Progenitor cell of endocrine pancreas (in vitro differentiated cells): ENCODE data around the gene RNF212B. TPM values are rescaled to one million over a fixed set of nuclear protein-coding genes. Genes with fewer than 3 reads are reported as not detected.
A peak's percentile ranks its signal among the peaks of the same experiment; 100 is the strongest.
"Not testable (repeated sequence)": the region's sequence is repeated elsewhere in the genome, so short reads cannot be mapped to it uniquely, and the experiment has no call there.

Experiments used
- DNase-seq: peaks from one replicate; pipeline ENCODE4 v3.0.0; 2021; ENCODE audit warnings: low spot score; ENCODE audit not compliant: unreplicated experiment
- H3K27ac Mint-ChIP-seq: 2 replicates; pipeline ENCODE4 v1.8.0; 2021; ENCODE audit warnings: mild to moderate bottlenecking, moderate library complexity, mixed read lengths
- H3K27me3 Mint-ChIP-seq: 2 replicates; pipeline ENCODE4 v1.8.0; 2021; ENCODE audit warnings: mixed read lengths
- H3K36me3 Mint-ChIP-seq: 2 replicates; pipeline ENCODE4 v1.8.0; 2022; ENCODE audit warnings: mixed read lengths; ENCODE audit not compliant: insufficient read depth
- H3K4me1 Mint-ChIP-seq: 2 replicates; pipeline ENCODE4 v1.8.0; 2021; ENCODE audit warnings: low read depth, mixed read lengths
- H3K4me3 Mint-ChIP-seq: 2 replicates; pipeline ENCODE4 v1.8.0; 2021; ENCODE audit warnings: low read depth, mild to moderate bottlenecking, moderate library complexity, mixed read lengths
- H3K9me3 Mint-ChIP-seq: 2 replicates; pipeline ENCODE4 v1.8.0; 2021; ENCODE audit warnings: low read depth, mixed read lengths
- total RNA-seq: library from RNA; stranded (reverse); gene quantifications from 2 replicates; pipeline ENCODE4 v1.2.1, GENCODE V29; 2021
- TF ChIP-seq, protein P1 (sequence below): fragments of 200-600 bp; sonication (generic); IDR thresholded peaks from one replicate; pipeline ENCODE4 v1.5.0; 2021; ENCODE audit warnings: antibody characterized with exemption, mild to moderate bottlenecking; ENCODE audit not compliant: unreplicated experiment

RNF212B gene
- total RNA-seq, 1 donor from 2014 or later = not detected

DNA sequence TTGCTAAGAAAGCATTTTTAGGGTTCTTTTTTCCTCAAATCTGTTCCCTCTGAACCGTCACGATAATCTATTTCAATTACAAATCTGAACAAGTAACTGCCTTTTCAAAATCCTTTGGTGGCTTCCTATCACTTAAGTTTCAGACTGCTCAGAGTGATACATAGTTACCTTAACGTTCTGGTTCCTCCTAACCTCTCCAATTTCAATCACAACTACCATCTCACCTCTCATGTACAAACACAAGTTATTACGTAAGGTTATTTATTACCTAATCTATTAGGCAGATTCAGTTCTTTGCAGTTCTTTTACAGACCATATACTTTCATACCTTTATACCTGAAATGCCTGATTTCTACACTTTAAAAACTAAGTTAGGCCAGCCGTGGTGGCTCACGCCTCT, 12.1 kb downstream of the RNF212B start:
- no peaks in the 10 kb centered on the region for H3K36me3 Mint-ChIP-seq
- no peaks in the 10 kb centered on the region for H3K9me3 Mint-ChIP-seq
- H3K4me3 Mint-ChIP-seq = no peak overlapping the region
- H3K27me3 Mint-ChIP-seq = no peaks in the 10 kb centered on the region
- H3K27ac Mint-ChIP-seq = no peak overlapping the region
- peaks cover 19% of the 10 kb centered on the region for H3K4me1 Mint-ChIP-seq
- DNase-seq = no peak
- TF ChIP-seq, protein P1, sequence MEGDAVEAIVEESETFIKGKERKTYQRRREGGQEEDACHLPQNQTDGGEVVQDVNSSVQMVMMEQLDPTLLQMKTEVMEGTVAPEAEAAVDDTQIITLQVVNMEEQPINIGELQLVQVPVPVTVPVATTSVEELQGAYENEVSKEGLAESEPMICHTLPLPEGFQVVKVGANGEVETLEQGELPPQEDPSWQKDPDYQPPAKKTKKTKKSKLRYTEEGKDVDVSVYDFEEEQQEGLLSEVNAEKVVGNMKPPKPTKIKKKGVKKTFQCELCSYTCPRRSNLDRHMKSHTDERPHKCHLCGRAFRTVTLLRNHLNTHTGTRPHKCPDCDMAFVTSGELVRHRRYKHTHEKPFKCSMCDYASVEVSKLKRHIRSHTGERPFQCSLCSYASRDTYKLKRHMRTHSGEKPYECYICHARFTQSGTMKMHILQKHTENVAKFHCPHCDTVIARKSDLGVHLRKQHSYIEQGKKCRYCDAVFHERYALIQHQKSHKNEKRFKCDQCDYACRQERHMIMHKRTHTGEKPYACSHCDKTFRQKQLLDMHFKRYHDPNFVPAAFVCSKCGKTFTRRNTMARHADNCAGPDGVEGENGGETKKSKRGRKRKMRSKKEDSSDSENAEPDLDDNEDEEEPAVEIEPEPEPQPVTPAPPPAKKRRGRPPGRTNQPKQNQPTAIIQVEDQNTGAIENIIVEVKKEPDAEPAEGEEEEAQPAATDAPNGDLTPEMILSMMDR = no peak

DNA sequence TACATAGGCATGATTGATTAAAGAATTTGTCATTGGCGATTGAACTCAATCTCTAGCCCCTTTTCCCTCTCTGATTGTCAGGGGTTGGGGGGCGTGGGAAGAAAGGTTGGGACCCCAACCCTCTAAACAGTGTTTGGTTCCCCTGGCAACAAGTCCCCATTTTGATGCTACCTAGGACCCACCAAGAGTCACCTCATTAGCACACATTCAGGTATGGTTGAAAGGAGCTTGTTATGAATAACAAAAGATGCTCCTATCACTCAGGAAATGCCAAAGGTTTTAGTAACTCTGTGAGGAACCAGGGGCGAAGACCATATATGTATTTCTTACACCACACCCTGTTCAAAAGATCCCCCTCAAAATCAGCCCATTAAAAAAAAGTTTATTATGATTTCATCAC, 14.3 kb downstream of the RNF212B start:
- Mint-ChIP-seq H3K4me3 (no peak overlapping the region), H3K9me3 (no peaks in the 10 kb centered on the region), H3K4me1 (peaks cover 6% of the 10 kb centered on the region), H3K27me3 (no peaks in the 10 kb centered on the region), H3K36me3 (no peaks in the 10 kb centered on the region), H3K27ac (no peak overlapping the region)
- DNase-seq = no peak
- TF ChIP-seq, protein P1 = no peak

DNA sequence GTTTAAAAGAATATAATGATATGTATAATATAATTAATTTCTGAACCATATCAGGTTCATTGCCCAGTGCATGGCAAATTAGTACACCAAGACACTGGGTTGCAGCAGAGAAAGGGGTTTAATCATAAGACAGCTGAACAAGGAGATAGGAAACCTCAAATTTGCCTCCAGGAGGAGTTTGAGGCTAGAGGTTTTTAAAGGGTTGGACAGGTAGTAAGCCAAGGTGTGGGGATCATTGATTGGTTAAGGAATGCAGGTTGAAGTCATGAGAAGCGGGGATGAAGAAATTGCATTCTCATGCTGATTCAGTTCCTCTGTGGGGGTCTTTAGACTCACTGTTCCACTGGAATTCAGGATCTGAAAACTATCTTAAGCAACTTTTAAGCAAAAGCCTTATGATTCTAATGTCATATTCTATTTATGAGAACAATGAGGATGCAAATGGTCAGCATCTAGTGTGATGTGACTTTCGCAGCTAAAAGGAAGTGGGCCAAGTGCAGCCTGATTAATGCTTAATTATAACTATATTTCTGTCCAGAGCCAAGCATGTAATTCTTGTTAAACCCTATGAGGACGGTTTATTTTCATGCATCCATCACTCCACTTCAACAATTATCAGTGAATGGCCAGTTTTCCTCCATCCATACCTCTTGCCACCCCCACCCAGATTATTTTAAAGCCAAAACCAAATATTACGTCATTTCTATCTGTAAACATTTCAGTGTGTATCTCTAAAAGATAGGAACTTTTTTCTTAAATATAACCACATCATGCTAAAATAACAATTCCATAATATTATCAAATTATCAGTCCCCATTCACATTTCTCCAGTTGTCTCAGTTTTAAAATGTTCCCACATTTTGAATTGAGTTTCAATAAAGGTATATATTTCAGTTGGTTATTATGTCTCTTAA, 14.9 kb downstream of the RNF212B start:
- Mint-ChIP-seq H3K4me1 (peaks cover 6% of the 10 kb centered on the region), H3K9me3 (no peaks in the 10 kb centered on the region), H3K27me3 (no peaks in the 10 kb centered on the region), H3K36me3 (no peaks in the 10 kb centered on the region), H3K4me3 (no peak overlapping the region), H3K27ac (no peak overlapping the region)
- TF ChIP-seq, protein P1 = no peak
- no peak for DNase-seq

DNA sequence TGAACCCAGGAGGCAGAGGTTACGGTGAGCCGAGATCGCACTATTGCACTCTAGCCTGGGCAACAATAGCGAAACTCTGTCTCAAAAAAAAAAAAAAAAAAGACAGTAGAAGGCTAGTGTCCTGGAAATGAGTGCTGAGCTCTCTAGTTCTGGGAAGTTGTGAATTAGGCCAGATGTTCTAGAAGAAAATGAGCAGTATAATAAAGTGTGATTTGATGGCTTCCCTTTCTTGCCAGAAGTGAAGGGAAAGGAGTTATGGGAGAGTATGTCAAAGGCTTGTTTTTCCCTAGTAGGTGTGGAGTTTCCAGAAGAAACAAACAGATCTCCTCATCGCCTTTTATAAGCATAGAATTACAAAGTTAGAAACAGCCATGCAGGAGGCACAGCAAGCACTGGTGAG, 20.5 kb downstream of the RNF212B start:
- no peak for DNase-seq
- Mint-ChIP-seq H3K9me3 (no peaks in the 10 kb centered on the region), H3K27me3 (peaks cover 5% of the 10 kb centered on the region), H3K4me1 (peaks cover 3% of the 10 kb centered on the region), H3K4me3 (no peak overlapping the region), H3K36me3 (no peaks in the 10 kb centered on the region), H3K27ac (no peak overlapping the region)
- TF ChIP-seq, protein P1 = no peak

DNA sequence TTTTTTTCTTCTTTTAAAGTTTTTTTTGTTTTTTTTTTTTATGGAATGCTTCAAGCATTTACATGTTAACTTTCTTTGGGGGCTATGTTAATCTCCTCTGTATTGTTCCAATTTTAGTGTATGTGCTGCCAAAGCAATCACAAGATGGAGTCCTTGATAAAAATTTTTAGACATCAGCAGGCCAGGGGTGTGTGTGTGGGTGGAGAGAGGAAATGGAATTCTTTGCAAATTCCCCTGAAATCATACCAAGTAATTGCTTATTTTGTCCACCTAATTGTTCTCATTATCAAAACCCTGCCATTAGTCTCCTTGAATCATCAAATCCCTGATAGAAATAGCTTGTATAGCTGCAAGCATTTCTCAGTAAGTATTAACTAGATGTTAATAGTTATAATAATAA, 21.7 kb downstream of the RNF212B start:
- no peak overlapping the region for H3K4me3 Mint-ChIP-seq
- DNase-seq = no peak
- no peaks in the 10 kb centered on the region for H3K9me3 Mint-ChIP-seq
- H3K27ac Mint-ChIP-seq = no peak overlapping the region
- TF ChIP-seq, protein P1 = no peak
- peaks cover 11% of the 10 kb centered on the region for H3K27me3 Mint-ChIP-seq
- H3K4me1 Mint-ChIP-seq = peaks cover 3% of the 10 kb centered on the region
- H3K36me3 Mint-ChIP-seq = no peaks in the 10 kb centered on the region

DNA sequence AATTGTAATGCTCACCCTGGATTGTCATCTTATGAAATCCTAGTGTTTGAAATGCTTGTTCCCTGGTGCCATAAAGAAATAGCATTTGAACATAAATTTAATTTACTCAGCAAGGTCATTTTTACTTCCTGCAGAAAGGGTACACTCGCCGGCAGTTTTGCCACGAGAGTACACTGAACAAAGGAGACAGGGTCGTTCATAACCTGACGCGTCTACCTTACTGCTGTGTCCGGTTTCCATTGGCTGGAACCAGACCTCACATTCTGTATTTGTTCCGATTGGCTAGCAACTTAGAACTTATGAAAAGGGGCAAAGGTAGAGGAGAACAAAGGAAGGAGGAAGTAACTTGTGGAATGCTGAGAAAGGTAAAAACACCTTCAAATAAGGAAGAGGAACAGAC, 23.1 kb downstream of the RNF212B start:
- H3K4me3 Mint-ChIP-seq, H3K9me3 Mint-ChIP-seq, H3K36me3 Mint-ChIP-seq, H3K4me1 Mint-ChIP-seq, DNase-seq: not testable (repeated sequence)
- H3K27me3 Mint-ChIP-seq = peaks cover 15% of the 10 kb centered on the region
- peak overlapping the region; percentile 50 for H3K27ac Mint-ChIP-seq
